Measurements from ENCODE around the gene CYTH1. TPM values are rescaled to one million over a fixed set of nuclear protein-coding genes. Genes with fewer than 3 reads are reported as not detected.

CYTH1 gene
- total RNA-seq, 1 experiment from 2014 or later: 46.7 TPM

DNA sequence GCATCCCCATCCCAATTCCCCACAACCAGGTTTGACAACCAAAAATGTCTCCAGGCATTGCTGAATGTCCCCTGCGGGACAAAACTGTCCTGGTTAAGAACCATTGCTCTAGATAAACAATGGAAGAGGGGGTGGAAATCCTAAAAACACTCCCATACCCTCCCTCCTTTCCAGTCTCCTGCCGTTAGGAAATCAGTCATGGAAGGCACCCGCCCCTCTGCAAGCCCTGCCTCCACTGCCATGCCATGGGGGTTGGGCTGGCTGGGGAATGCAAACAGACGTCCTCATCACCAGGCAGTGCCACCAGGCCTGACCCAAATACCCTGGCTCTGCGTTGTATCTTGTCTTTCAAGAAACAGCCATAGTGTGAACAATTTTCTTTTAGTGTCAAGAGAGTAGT is 57.5 kb downstream of the CYTH1 start:
- no peak for ATAC-seq
- CTCF ChIA-PET: no interaction called here

DNA sequence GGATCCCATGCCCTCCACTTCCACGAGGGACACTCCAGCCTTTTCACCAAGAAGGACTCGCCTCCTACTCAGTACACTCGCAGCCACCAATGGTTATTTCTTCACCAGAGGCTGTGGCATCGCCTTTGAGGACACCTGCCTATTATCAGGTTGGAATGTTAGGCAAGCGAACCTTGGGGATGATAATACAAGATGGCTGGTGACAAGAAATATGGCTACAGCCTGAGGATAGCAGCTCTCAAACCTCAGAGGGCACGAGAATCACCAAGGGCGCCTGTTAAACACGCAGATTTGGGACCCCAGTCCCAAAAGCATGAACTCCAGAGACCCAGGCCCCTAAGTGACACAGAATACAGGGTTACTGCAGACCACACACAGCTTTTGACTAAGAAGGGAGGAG is 58.1 kb downstream of the CYTH1 start:
- DNase-seq (ENCODE audit: low read depth, low spot score): no peak
- peaks cover 48% of the 10 kb centered on the region for H3K4me1 ChIP-seq (ENCODE audit: control insufficient read depth, insufficient read depth, low read length)
- CTCF ChIA-PET: no interaction called here
- POLR2A ChIA-PET: no interaction called here
- no peaks in the 10 kb centered on the region for H3K36me3 ChIP-seq (ENCODE audit: control insufficient read depth, insufficient read depth, low read length)
- H3K9me3 ChIP-seq (ENCODE audit: control insufficient read depth, insufficient read depth, low read depth, low read length): no peaks in the 10 kb centered on the region
- in situ Hi-C loops (cut with HindIII; ENCODE audit: low pct_unique_long_range_greater_than_20kb, low sequenced_read_pairs): no loop called here
- H3K27me3 ChIP-seq (ENCODE audit: control insufficient read depth, insufficient read depth, low read length): no peaks in the 10 kb centered on the region
- no peak overlapping the region for H3K4me3 ChIP-seq (ENCODE audit: low read depth in 2 of 2, low read length in 2 of 2)
- intact Hi-C loops (cut with micrococcal nuclease; ENCODE audit: unreplicated experiment): no loop called here
- H3K27ac ChIP-seq (ENCODE audit: low read length): no peak overlapping the region
- TF ChIP-seq TCF7L2 (IDR thresholded peaks at IDR 0.05; ENCODE audit: low read depth, low read length) (no peak), SIN3A (IDR thresholded peaks at IDR 0.05; ENCODE audit: borderline replicate concordance, insufficient read depth, low read depth, low read length) (no peak)
- no peak for ATAC-seq
- BruUV-seq (replicated peaks): no TSS peak

More for the DNA sequence above, 57.5 kb downstream of the CYTH1 start:
- no peak for DNase-seq (ENCODE audit: low read depth, low spot score)
- no peak overlapping the region for H3K27ac ChIP-seq (ENCODE audit: low read length)
- TF ChIP-seq, protein P1, sequence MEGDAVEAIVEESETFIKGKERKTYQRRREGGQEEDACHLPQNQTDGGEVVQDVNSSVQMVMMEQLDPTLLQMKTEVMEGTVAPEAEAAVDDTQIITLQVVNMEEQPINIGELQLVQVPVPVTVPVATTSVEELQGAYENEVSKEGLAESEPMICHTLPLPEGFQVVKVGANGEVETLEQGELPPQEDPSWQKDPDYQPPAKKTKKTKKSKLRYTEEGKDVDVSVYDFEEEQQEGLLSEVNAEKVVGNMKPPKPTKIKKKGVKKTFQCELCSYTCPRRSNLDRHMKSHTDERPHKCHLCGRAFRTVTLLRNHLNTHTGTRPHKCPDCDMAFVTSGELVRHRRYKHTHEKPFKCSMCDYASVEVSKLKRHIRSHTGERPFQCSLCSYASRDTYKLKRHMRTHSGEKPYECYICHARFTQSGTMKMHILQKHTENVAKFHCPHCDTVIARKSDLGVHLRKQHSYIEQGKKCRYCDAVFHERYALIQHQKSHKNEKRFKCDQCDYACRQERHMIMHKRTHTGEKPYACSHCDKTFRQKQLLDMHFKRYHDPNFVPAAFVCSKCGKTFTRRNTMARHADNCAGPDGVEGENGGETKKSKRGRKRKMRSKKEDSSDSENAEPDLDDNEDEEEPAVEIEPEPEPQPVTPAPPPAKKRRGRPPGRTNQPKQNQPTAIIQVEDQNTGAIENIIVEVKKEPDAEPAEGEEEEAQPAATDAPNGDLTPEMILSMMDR (IDR thresholded peaks at IDR 0.05): no peak
- TF ChIP-seq, protein P2, sequence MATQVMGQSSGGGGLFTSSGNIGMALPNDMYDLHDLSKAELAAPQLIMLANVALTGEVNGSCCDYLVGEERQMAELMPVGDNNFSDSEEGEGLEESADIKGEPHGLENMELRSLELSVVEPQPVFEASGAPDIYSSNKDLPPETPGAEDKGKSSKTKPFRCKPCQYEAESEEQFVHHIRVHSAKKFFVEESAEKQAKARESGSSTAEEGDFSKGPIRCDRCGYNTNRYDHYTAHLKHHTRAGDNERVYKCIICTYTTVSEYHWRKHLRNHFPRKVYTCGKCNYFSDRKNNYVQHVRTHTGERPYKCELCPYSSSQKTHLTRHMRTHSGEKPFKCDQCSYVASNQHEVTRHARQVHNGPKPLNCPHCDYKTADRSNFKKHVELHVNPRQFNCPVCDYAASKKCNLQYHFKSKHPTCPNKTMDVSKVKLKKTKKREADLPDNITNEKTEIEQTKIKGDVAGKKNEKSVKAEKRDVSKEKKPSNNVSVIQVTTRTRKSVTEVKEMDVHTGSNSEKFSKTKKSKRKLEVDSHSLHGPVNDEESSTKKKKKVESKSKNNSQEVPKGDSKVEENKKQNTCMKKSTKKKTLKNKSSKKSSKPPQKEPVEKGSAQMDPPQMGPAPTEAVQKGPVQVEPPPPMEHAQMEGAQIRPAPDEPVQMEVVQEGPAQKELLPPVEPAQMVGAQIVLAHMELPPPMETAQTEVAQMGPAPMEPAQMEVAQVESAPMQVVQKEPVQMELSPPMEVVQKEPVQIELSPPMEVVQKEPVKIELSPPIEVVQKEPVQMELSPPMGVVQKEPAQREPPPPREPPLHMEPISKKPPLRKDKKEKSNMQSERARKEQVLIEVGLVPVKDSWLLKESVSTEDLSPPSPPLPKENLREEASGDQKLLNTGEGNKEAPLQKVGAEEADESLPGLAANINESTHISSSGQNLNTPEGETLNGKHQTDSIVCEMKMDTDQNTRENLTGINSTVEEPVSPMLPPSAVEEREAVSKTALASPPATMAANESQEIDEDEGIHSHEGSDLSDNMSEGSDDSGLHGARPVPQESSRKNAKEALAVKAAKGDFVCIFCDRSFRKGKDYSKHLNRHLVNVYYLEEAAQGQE (IDR thresholded peaks at IDR 0.05; ENCODE audit: insufficient read depth in 1 of 2, low read depth in 2 of 2, low read length in 1 of 2): no peak
- H3K27me3 ChIP-seq (ENCODE audit: control insufficient read depth, insufficient read depth, low read length): no peaks in the 10 kb centered on the region
- H3K4me1 ChIP-seq (ENCODE audit: control insufficient read depth, insufficient read depth, low read length): peaks cover 42% of the 10 kb centered on the region
- intact Hi-C loops (cut with micrococcal nuclease; ENCODE audit: unreplicated experiment): no loop called here
- POLR2A ChIA-PET: no interaction called here
- no TSS peak for BruUV-seq (replicated peaks)
- H3K36me3 ChIP-seq (ENCODE audit: control insufficient read depth, insufficient read depth, low read length): no peaks in the 10 kb centered on the region
- H3K9me3 ChIP-seq (ENCODE audit: control insufficient read depth, insufficient read depth, low read depth, low read length): no peaks in the 10 kb centered on the region
- in situ Hi-C loops (cut with HindIII; ENCODE audit: low pct_unique_long_range_greater_than_20kb, low sequenced_read_pairs): no loop called here
- H3K4me3 ChIP-seq (ENCODE audit: low read depth in 2 of 2, low read length in 2 of 2): no peak overlapping the region

DNA sequence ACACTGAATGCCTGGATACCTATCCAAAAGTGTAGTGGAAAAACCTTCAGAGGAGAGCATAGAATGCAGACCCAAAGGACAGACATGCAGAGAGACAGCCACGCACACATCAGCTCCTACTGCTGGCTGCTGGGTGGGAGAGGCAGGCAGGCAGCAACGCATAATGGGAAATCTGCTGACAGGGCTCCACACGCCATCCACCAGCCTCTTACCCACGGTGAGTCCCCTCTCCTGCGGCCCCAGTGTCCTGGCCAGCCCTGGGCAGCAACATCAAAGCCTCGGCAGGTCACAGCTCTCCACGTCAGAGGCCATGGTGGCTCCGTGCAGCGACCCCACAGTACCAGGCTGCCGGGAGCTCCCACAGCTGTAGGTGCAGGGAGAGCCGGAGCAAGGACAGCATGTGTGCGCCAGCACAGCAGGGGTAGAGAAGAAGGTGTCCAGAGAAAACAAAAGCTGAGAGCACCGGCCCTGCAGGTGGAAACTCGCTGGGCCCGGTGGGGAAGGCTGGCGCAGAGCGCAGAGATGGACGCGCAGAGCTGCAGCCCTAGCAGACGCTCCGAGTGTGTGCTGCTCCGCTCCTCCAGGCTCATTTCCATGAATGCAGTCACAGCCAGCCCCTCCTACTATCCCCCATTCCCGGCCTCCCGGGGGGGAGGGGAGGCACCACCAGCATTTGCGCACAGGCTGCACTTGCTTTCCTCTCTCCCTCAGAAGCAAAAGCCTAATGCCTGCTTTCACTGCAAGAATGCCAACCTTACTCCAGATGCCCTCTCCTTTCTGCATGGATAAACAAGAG is 58.9 kb downstream of the CYTH1 start:
- intact Hi-C loops (cut with micrococcal nuclease; ENCODE audit: unreplicated experiment): no loop called here
- BruUV-seq (replicated peaks): no TSS peak
- no peak for TF ChIP-seq SIN3A (IDR thresholded peaks at IDR 0.05; ENCODE audit: borderline replicate concordance, insufficient read depth, low read depth, low read length)
- TF ChIP-seq, protein P1 (IDR thresholded peaks at IDR 0.05): no peak
- TF ChIP-seq, protein P2 (IDR thresholded peaks at IDR 0.05; ENCODE audit: insufficient read depth in 1 of 2, low read depth in 2 of 2, low read length in 1 of 2): no peak
- no peak for TF ChIP-seq TCF7L2 (IDR thresholded peaks at IDR 0.05; ENCODE audit: low read depth, low read length)
- no peak for TF ChIP-seq POLR2AphosphoS5 (IDR thresholded peaks at IDR 0.05; ENCODE audit: low read depth, low read length)
- ATAC-seq (peak; percentile 19; the same call in 1 of the 2 replicates), DNase-seq (ENCODE audit: low read depth, low spot score) (no peak)
- CTCF ChIA-PET: interaction anchor here (0.6 to 1.0 kb wide), 2 partner anchors 14 to 226 kb away, joined by 3 to 4 read pairs; no protein-coding TSS in a partner anchor
- Histone ChIP-seq H3K36me3 (ENCODE audit: control insufficient read depth, insufficient read depth, low read length) (no peaks in the 10 kb centered on the region), H3K27ac (ENCODE audit: low read length) (no peak overlapping the region), H3K4me1 (ENCODE audit: control insufficient read depth, insufficient read depth, low read length) (peaks cover 56% of the 10 kb centered on the region), H3K27me3 (ENCODE audit: control insufficient read depth, insufficient read depth, low read length) (no peaks in the 10 kb centered on the region), H3K4me3 (ENCODE audit: low read depth in 2 of 2, low read length in 2 of 2) (no peak overlapping the region; a peak in 1 of 4 replicates), H3K9me3 (ENCODE audit: control insufficient read depth, insufficient read depth, low read depth, low read length) (no peaks in the 10 kb centered on the region)
- POLR2A ChIA-PET: interaction anchor here (0.6 kb wide), 1 partner anchor 227 kb away, joined by 3 read pairs; no protein-coding TSS in a partner anchor
- in situ Hi-C loops (cut with HindIII; ENCODE audit: low pct_unique_long_range_greater_than_20kb, low sequenced_read_pairs): no loop called here
